GM23248 (cell line): ENCODE results near the gene PSMB7.

ENCODE experiments used
- EZH2 ChIP-seq: fragments of 200-600 bp; sonication (generic); IDR thresholded peaks from 2 replicates; pipeline ENCODE4 v1.6.1; 2018; ENCODE audit warnings: antibody characterized with exemption, mild to moderate bottlenecking; ENCODE audit not compliant: insufficient read depth, poor library complexity, severe bottlenecking
- EZH2phosphoT487 ChIP-seq: fragments of 200-600 bp; sonication (generic); IDR thresholded peaks from 2 replicates; pipeline ENCODE4 v1.6.1; 2018; ENCODE audit warnings: antibody characterized with exemption, moderate library complexity, mild to moderate bottlenecking, low read depth; ENCODE audit not compliant: insufficient read depth

GRCh38 chr9:124426361-124426760 is 11.1 kb upstream of the PSMB7 start:
- TF ChIP-seq EZH2 = no peak
- no peak for TF ChIP-seq EZH2phosphoT487
